H1 (cell line): ENCODE data around the gene SCYGR7. TPM values are rescaled to one million over a fixed set of nuclear protein-coding genes. Genes with fewer than 3 reads are reported as not detected.

ENCODE experiments used
- CTCF ChIA-PET: fragments of 300-600 bp; sonication (Branson Sonifier 250); formaldehyde crosslinking; loops from one replicate; lab custom pipeline; 2021; ENCODE audit not compliant: partially characterized antibody; lab: Charles Lee
- POLR2A ChIA-PET: fragments of 300-600 bp; sonication (Branson Sonifier 250); formaldehyde crosslinking; loops from one replicate; lab custom pipeline; 2021; ENCODE audit warnings: inconsistent platforms; ENCODE audit not compliant: partially characterized antibody; lab: Charles Lee
- DNase-seq, 2 experiments: peaks; one replicate each; pipeline versions ENCODE4 v3.0.0 to v3.0.0-alpha.2; 2010 to 2022; ENCODE audit warnings: low spot score in 2 of 2, low read depth in 1 of 2, mixed read lengths in 1 of 2
- FAIRE-seq: peaks from 2 replicates; lab custom pipeline; 2011; peaks lifted over from hg19 to GRCh38; lab: Jason Lieb, UNC
- H2AFZ ChIP-seq: 2 replicates; pipeline ENCODE4 v1.8.1; 2012; ENCODE audit warnings: low read length, inconsistent platforms
- H2AK5ac ChIP-seq: 2 replicates; pipeline ENCODE4 v1.6.1; 2013; ENCODE audit warnings: low read depth, low read length
- H2BK120ac ChIP-seq: replicated peaks from 2 replicates; pipeline ENCODE3; 2013; ENCODE audit warnings: low read depth, low read length, inconsistent platforms
- H2BK12ac ChIP-seq: 2 replicates; pipeline ENCODE4 v1.6.1; 2013; ENCODE audit warnings: low read depth, low read length
- H2BK15ac ChIP-seq: 2 replicates; pipeline ENCODE4 v1.6.1; 2013; ENCODE audit warnings: low read length
- H2BK20ac ChIP-seq: 2 replicates; pipeline ENCODE4 v1.6.1; 2013; ENCODE audit warnings: low read length
- H2BK5ac ChIP-seq: 2 replicates; pipeline ENCODE4 v1.6.1; 2013; ENCODE audit warnings: low read depth, low read length
- H3K14ac ChIP-seq: 2 replicates; pipeline ENCODE4 v1.6.1; 2013; ENCODE audit warnings: inconsistent platforms; ENCODE audit not compliant: insufficient read length
- H3K18ac ChIP-seq: 2 replicates; pipeline ENCODE4 v1.6.1; 2013; ENCODE audit warnings: low read length; ENCODE audit errors: extremely low read depth
- H3K23ac ChIP-seq: 2 replicates; pipeline ENCODE4 v1.6.1; 2013; ENCODE audit warnings: inconsistent platforms; ENCODE audit not compliant: insufficient read length
- H3K23me2 ChIP-seq: 2 replicates; pipeline ENCODE4 v1.6.1; 2013; ENCODE audit warnings: low read depth, low read length
- H3K27ac ChIP-seq: 2 replicates; pipeline ENCODE4 v1.6.1; 2011; ENCODE audit warnings: low read depth, low read length, inconsistent platforms
- H3K27me3 ChIP-seq, 4 experiments: replicated peaks in 1 of 4; 1 replicate in 1 of 4; 2 replicates in 3 of 4; pipeline versions ENCODE4 v1.6.1 to v1.8.1; 2011 to 2013; ENCODE audit warnings: low read length in 3 of 4, mild to moderate bottlenecking in 3 of 4, inconsistent platforms in 2 of 4, mixed read lengths in 2 of 4, moderate library complexity in 1 of 4; ENCODE audit not compliant: control insufficient read depth in 3 of 4, insufficient read depth in 3 of 4; ENCODE audit errors: extremely low read depth in 1 of 4
- H3K36me3 ChIP-seq, 4 experiments: 2 replicates each; pipeline versions ENCODE4 v1.6.1 to v1.8.1; 2011 to 2013; ENCODE audit warnings: mild to moderate bottlenecking in 4 of 4, low read length in 3 of 4, moderate library complexity in 2 of 4, control low read depth in 1 of 4, inconsistent platforms in 1 of 4; ENCODE audit not compliant: insufficient read depth in 4 of 4, control insufficient read depth in 2 of 4
- H3K4ac ChIP-seq: replicated peaks from 2 replicates; pipeline ENCODE3; 2013; ENCODE audit warnings: low read length, low read depth, mixed read lengths, inconsistent platforms; ENCODE audit not compliant: insufficient read length
- H3K4me1 ChIP-seq, 4 experiments: replicated peaks in 1 of 4; 1 replicate in 1 of 4; 2 replicates in 3 of 4; pipeline versions ENCODE4 v1.6.1 to v1.8.1; 2011 to 2013; ENCODE audit warnings: low read length in 3 of 4, inconsistent platforms in 2 of 4, mixed read lengths in 1 of 4; ENCODE audit not compliant: insufficient read depth in 4 of 4, control insufficient read depth in 3 of 4
- H3K4me2 ChIP-seq, 2 experiments: 2 replicates each; pipeline versions ENCODE4 v1.6.1 to v1.8.1; 2011 to 2013; ENCODE audit warnings: low read depth in 2 of 2, low read length in 2 of 2, control low read depth in 1 of 2, inconsistent platforms in 1 of 2, mild to moderate bottlenecking in 1 of 2; ENCODE audit not compliant: insufficient read depth in 1 of 2
- H3K4me3 ChIP-seq, 4 experiments: fragments of 200-600, 300-600 bp in 1 of 4; sonication (generic), shearing (Covaris generic), sonication (Bioruptor Twin) in 1 of 4; 2 replicates each; pipeline versions ENCODE4 v1.5.1 to v1.8.1; 2011 to 2016; ENCODE audit warnings: low read length in 4 of 4, low read depth in 3 of 4, control low read depth in 2 of 4, inconsistent platforms in 2 of 4, mild to moderate bottlenecking in 2 of 4, mixed read lengths in 1 of 4, moderate library complexity in 1 of 4; ENCODE audit not compliant: insufficient read depth in 2 of 4; ENCODE audit errors: extremely low read depth in 1 of 4
- H3K56ac ChIP-seq: replicated peaks from 2 replicates; pipeline ENCODE3; 2013; ENCODE audit warnings: low read depth, mild to moderate bottlenecking, mixed read lengths, low read length, inconsistent platforms; ENCODE audit not compliant: insufficient read length
- H3K79me1 ChIP-seq: 2 replicates; pipeline ENCODE4 v1.6.1; 2013; ENCODE audit warnings: low read depth, low read length, control low read depth
- H3K79me2 ChIP-seq, 2 experiments: 2 replicates each; pipeline versions ENCODE4 v1.6.1 to v1.8.1; 2012 to 2013; ENCODE audit warnings: low read length in 2 of 2, mild to moderate bottlenecking in 2 of 2, inconsistent platforms in 1 of 2; ENCODE audit not compliant: insufficient read depth in 2 of 2, control insufficient read depth in 1 of 2
- H3K9ac ChIP-seq, 4 experiments: replicated peaks in 1 of 4; 1 replicate in 1 of 4; 2 replicates in 3 of 4; pipeline versions ENCODE4 v1.6.1 to v1.8.1; 2011 to 2013; ENCODE audit warnings: low read depth in 3 of 4, low read length in 3 of 4, control low read depth in 2 of 4, mild to moderate bottlenecking in 2 of 4, moderate library complexity in 2 of 4, inconsistent platforms in 1 of 4; ENCODE audit errors: extremely low read depth in 1 of 4
- H3K9me3 ChIP-seq, 2 experiments: 2 replicates each; pipeline versions ENCODE4 v1.6.1 to v1.8.1; 2012 to 2013; ENCODE audit warnings: mild to moderate bottlenecking in 2 of 2, moderate library complexity in 2 of 2, control low read depth in 1 of 2, inconsistent platforms in 1 of 2, low read depth in 1 of 2, low read length in 1 of 2, mixed read lengths in 1 of 2; ENCODE audit not compliant: insufficient read depth in 2 of 2
- H4K20me1 ChIP-seq, 2 experiments: replicated peaks in 1 of 2; 2 replicates each; pipeline versions ENCODE3 to v1.8.1; 2011 to 2013; ENCODE audit warnings: inconsistent platforms in 2 of 2, low read length in 2 of 2, mild to moderate bottlenecking in 1 of 2; ENCODE audit not compliant: insufficient read depth in 2 of 2, control insufficient read depth in 1 of 2
- H4K5ac ChIP-seq: 2 replicates; pipeline ENCODE4 v1.6.1; 2013; ENCODE audit warnings: low read length, low read depth, mixed read lengths, inconsistent platforms; ENCODE audit not compliant: insufficient read length
- H4K8ac ChIP-seq: 2 replicates; pipeline ENCODE4 v1.8.0; 2013; ENCODE audit warnings: mild to moderate bottlenecking, moderate library complexity, low read length, inconsistent platforms; ENCODE audit not compliant: insufficient read depth; ENCODE audit errors: extremely low read depth
- H4K91ac ChIP-seq: replicated peaks from 2 replicates; pipeline ENCODE3; 2013; ENCODE audit warnings: low read length, mixed read lengths, inconsistent platforms; ENCODE audit not compliant: insufficient read length
- ASH2L ChIP-seq: fragments of 200-600, 300-600 bp; sonication (generic); IDR thresholded peaks from one replicate; pipeline ENCODE4 v1.7.1; 2017; ENCODE audit warnings: low read length
- CREB1 ChIP-seq: IDR thresholded peaks from 2 replicates; pipeline ENCODE4 v1.6.1; 2012; ENCODE audit warnings: inconsistent platforms
- EP300 ChIP-seq, 2 experiments: IDR thresholded peaks; 1 replicate in 1 of 2; 2 replicates in 1 of 2; pipeline ENCODE4 v1.6.1; 2011 to 2012; ENCODE audit warnings: low read depth in 2 of 2, low read length in 2 of 2, mild to moderate bottlenecking in 2 of 2, borderline replicate concordance in 1 of 2, inconsistent platforms in 1 of 2, moderate library complexity in 1 of 2
- FOSL1 ChIP-seq: IDR thresholded peaks from 2 replicates; pipeline ENCODE4 v1.6.1; 2011; ENCODE audit warnings: mild to moderate bottlenecking, low read depth, low read length, moderate library complexity; ENCODE audit not compliant: insufficient read depth
- HDAC6 ChIP-seq: IDR thresholded peaks from one replicate; pipeline ENCODE4 v1.7.1; 2012; ENCODE audit warnings: low read depth, mild to moderate bottlenecking, inconsistent platforms, low read length, moderate library complexity
- JUND ChIP-seq: IDR thresholded peaks from 2 replicates; pipeline ENCODE4 v1.6.1; 2011; ENCODE audit warnings: mild to moderate bottlenecking, improper control_type of control experiment, low read length
- KDM5A ChIP-seq: fragments of 200-600 bp; IDR thresholded peaks from 2 replicates; pipeline ENCODE4 v1.7.1; 2012; ENCODE audit warnings: mild to moderate bottlenecking, low read length, inconsistent platforms, mixed read lengths
- NANOG ChIP-seq: IDR thresholded peaks from 2 replicates; pipeline ENCODE4 v1.6.1; 2011; ENCODE audit warnings: low read length, low read depth, mild to moderate bottlenecking, inconsistent platforms; ENCODE audit not compliant: insufficient read depth, poor library complexity, severe bottlenecking
- NRF1 ChIP-seq: IDR thresholded peaks from 2 replicates; pipeline ENCODE4 v1.6.1; 2011; ENCODE audit warnings: mild to moderate bottlenecking, low read depth, low read length, improper control_type of control experiment
- POLR2A ChIP-seq, 2 experiments: IDR thresholded peaks; 1 replicate in 1 of 2; 2 replicates in 1 of 2; pipeline ENCODE4 v1.6.1; 2011; ENCODE audit warnings: low read depth in 2 of 2, low read length in 2 of 2, mild to moderate bottlenecking in 2 of 2; ENCODE audit errors: control extremely low read depth in 1 of 2
- POU5F1 ChIP-seq: IDR thresholded peaks from 2 replicates; pipeline ENCODE4 v1.6.1; 2011; ENCODE audit warnings: low read depth, mild to moderate bottlenecking, low read length, moderate library complexity
- TEAD4 ChIP-seq: IDR thresholded peaks from 2 replicates; pipeline ENCODE4 v1.6.1; 2012; ENCODE audit warnings: low read depth, low read length, inconsistent platforms, mixed read lengths
- ZNF274 ChIP-seq: IDR thresholded peaks from 2 replicates; pipeline ENCODE4 v1.7.0; 2012; ENCODE audit warnings: low read length, borderline replicate concordance; ENCODE audit errors: extremely low read depth
- WGBS, 2 experiments: shearing (Covaris generic) in 1 of 2; methylation state at CpG; one replicate each; pipeline versions ENCODE4 v1.1.6 to v1.1.7; 2013 to 2015; ENCODE audit warnings: low lambda C conversion rate in 2 of 2, mixed read lengths in 2 of 2, inconsistent platforms in 1 of 2, low coverage in 1 of 2, missing lambda C conversion rate in 1 of 2; ENCODE audit not compliant: insufficient replicate concordance in 2 of 2, insufficient coverage in 1 of 2, insufficient read length in 1 of 2; ENCODE audit errors: extremely low coverage in 1 of 2, missing lambda C conversion rate in 1 of 2; 5-methylcytosine and 5-hydroxymethylcytosine counted together
- polyA plus RNA-seq, 7 experiments: library from polyadenylated mRNA; depleted of rRNA in 3 of 7; stranded (reverse) in 5 of 7; unstranded in 2 of 7; fragments of >200 nt in 5 of 7; fragments of 200-250 nt in 2 of 7; gene quantifications; 1 replicate in 5 of 7; 2 replicates in 1 of 7; 4 replicates in 1 of 7; pipeline versions ENCODE4 v1.2.1 to v1.2.3, GENCODE V29; 2011 to 2013; ENCODE audit warnings: missing spikeins in 2 of 7, mixed read lengths in 2 of 7
- total RNA-seq: library from RNA; stranded (reverse); fragmentation: NEBNext Ultra II Directional; extraction: Animal tissue kit (Norgen Biotek cat#: 25700); gene quantifications from 2 replicates; pipeline ENCODE4 v1.2.1, GENCODE V29; 2021

The SCYGR7 gene
- total and polyA plus RNA-seq, 2 of the 8 experiments (the other 6 are each of a cell fraction or from before 2014, with no cell fraction given), result not detected

GRCh38 chr2:227772932-227773331, 44.8 kb downstream of the SCYGR7 start:
- peaks cover 1 to 8% (median 3%) of the 10 kb centered on the region in 4 experiments; a peak in 3 of 7 replicates for H3K4me1 ChIP-seq
- 0 out of 2 replicates have a peak overlapping the region, but pooled peaks have one; percentile 3 for H2AK5ac ChIP-seq
- no peak overlapping the region for H4K5ac ChIP-seq
- H3K27ac ChIP-seq, result no peak overlapping the region
- H2BK12ac ChIP-seq, result peak overlapping the region; percentile 62; the same call in 1 of the 2 replicates
- no peaks in the 10 kb centered on the region for H3K9me3 ChIP-seq
- H3K4me2 ChIP-seq, result no peak overlapping the region
- no peak overlapping the region for H3K14ac ChIP-seq
- no peak overlapping the region for H3K18ac ChIP-seq
- no peak overlapping the region for H3K56ac ChIP-seq
- no peak overlapping the region for H3K23ac ChIP-seq
- POLR2A ChIA-PET, result no interaction called here
- TF ChIP-seq ZNF274 (no peak), NANOG (no peak), ASH2L (no peak), HDAC6 (no peak), POLR2A (IDR thresholded peaks at IDR 0.05; ENCODE audit: control extremely low read depth in 1 of 2, low read depth in 2 of 2, low read length in 2 of 2) (no peak), FOSL1 (no peak), CREB1 (no peak), JUND (no peak), TEAD4 (no peak), NRF1 (no peak), KDM5A (no peak), EP300 (IDR thresholded peaks at IDR 0.05; ENCODE audit: borderline replicate concordance in 1 of 2, low read depth in 2 of 2, low read length in 2 of 2) (no peak), POU5F1 (no peak)
- H2AFZ ChIP-seq, result 0 out of 2 replicates have a peak overlapping the region, but pooled peaks have one; percentile 57
- H4K91ac ChIP-seq, result peak overlapping the region; percentile 11
- no peak overlapping the region for H4K8ac ChIP-seq
- 71% methylated on average over 2 of the region's 2 CpGs; no CpG with 5 or more reads in 1 of the 2 experiments for WGBS, 2 experiments
- no peak overlapping the region for H2BK15ac ChIP-seq
- no peaks in the 10 kb centered on the region for H3K27me3 ChIP-seq
- H2BK20ac ChIP-seq, result peak overlapping the region; percentile 11; the same call in 1 of the 2 replicates
- no peak overlapping the region for H3K9ac ChIP-seq
- H3K79me2 ChIP-seq, result no peaks in the 10 kb centered on the region
- CTCF ChIA-PET, result interaction anchor here (0.7 to 3.5 kb wide), 13 partner anchors 10 to 889 kb away, joined by 3 to 38 read pairs (median 4); partner anchors contain the start of gene DAW1
- H2BK5ac ChIP-seq, result no peak overlapping the region; the same call in 1 of the 2 replicates
- H3K79me1 ChIP-seq, result no peaks in the 10 kb centered on the region
- no peaks in the 10 kb centered on the region for H4K20me1 ChIP-seq
- no peak overlapping the region for H3K4me3 ChIP-seq
- no peak for FAIRE-seq
- H2BK120ac ChIP-seq, result peak overlapping the region; percentile 29
- H3K36me3 ChIP-seq, result no peaks in the 10 kb centered on the region
- H3K4ac ChIP-seq, result no peak overlapping the region
- DNase-seq, result no peak
- H3K23me2 ChIP-seq, result no peaks in the 10 kb centered on the region; the same call in 1 of the 2 replicates
